Tibial artery (tissue), 4 donors: Measurements from ENCODE around the gene PEG3.

Experiments
- DNase-seq, 2 donors: peaks; one replicate each; pipeline ENCODE4 v3.0.0-alpha.2; 2019
- H3K27ac ChIP-seq, 2 donors: fragments of 200-600 bp; sonication (generic) in 1 of 2; 1 replicate in 1 of 2; 2 replicates in 1 of 2; pipeline ENCODE4 v1.5.1; 2018 to 2019; ENCODE audit warnings: mild to moderate bottlenecking in 1 of 2
- H3K27me3 ChIP-seq, 2 donors: fragments of 200-600 bp; sonication (generic) in 1 of 2; one replicate each; pipeline versions ENCODE4 v1.5.1 to v1.6.0; 2016 to 2019
- H3K36me3 ChIP-seq, 3 donors: fragments of 200-600 bp; sonication (generic) in 2 of 3; one replicate each; pipeline ENCODE4 v1.5.1; 2016 to 2019; ENCODE audit warnings: mild to moderate bottlenecking in 2 of 3
- H3K4me1 ChIP-seq, 4 donors: fragments of 200-600 bp; sonication (generic) in 2 of 4; 1 replicate in 3 of 4; 2 replicates in 1 of 4; pipeline ENCODE4 v1.5.1; 2016 to 2019
- H3K4me3 ChIP-seq, 2 donors: fragments of 200-600 bp; sonication (generic) in 1 of 2; 1 replicate in 1 of 2; 2 replicates in 1 of 2; pipeline ENCODE4 v1.5.1; 2018 to 2019; ENCODE audit warnings: mild to moderate bottlenecking in 2 of 2
- H3K9me3 ChIP-seq, 3 donors: fragments of 200-600 bp; sonication (generic) in 1 of 3; one replicate each; pipeline ENCODE4 v1.5.1; 2016 to 2019
- CTCF ChIP-seq, 2 experiments: fragments of 200-600 bp in 1 of 2; fragments of 450-650 bp in 1 of 2; IDR thresholded peaks; one replicate each; pipeline ENCODE4 v1.5.1; 2017 to 2019; ENCODE audit warnings: antibody characterized with exemption in 2 of 2, mild to moderate bottlenecking in 1 of 2, moderate library complexity in 1 of 2
- intact Hi-C: fragments of 100-400 bp; cut with DNase I; formaldehyde crosslinking; loops from one replicate; pipeline ENCODE4 v1.15.0; 2023; ENCODE audit warnings: low total_unique reads

Gene PEG3

GRCh38 chr19:56875717-56876116, 35.2 kb upstream of the PEG3 start:
- no peak for TF ChIP-seq CTCF (IDR thresholded peaks at IDR 0.05)
- no peaks in the 10 kb centered on the region for H3K36me3 ChIP-seq
- no peaks in the 10 kb centered on the region for H3K4me1 ChIP-seq
- H3K9me3 ChIP-seq = peaks cover 0 to 28% (median 0%) of the 10 kb centered on the region in 3 donors
- no peak overlapping the region for H3K27ac ChIP-seq
- H3K4me3 ChIP-seq = no peak overlapping the region
- no peaks in the 10 kb centered on the region for H3K27me3 ChIP-seq
- no peak for DNase-seq
- intact Hi-C loops = no loop called here

- Histone ChIP-seq H3K4me3 (no peak overlapping the region), H3K36me3 (no peaks in the 10 kb centered on the region), H3K9me3 (peaks cover 0 to 22% (median 0%) of the 10 kb centered on the region in 3 donors), H3K4me1 (no peaks in the 10 kb centered on the region), H3K27ac (no peak overlapping the region), H3K27me3 (no peaks in the 10 kb centered on the region)
- intact Hi-C loops = no loop called here
- TF ChIP-seq CTCF (IDR thresholded peaks at IDR 0.05) = no peak
- no peak for DNase-seq
These were observed 34.0 kb upstream of the PEG3 start for GRCh38 chr19:56874530-56874929.

GRCh38 chr19:56873493-56873892, 33.0 kb upstream of the PEG3 start:
- no peak overlapping the region for H3K27ac ChIP-seq
- TF ChIP-seq CTCF (IDR thresholded peaks at IDR 0.05) = no peak
- no peaks in the 10 kb centered on the region for H3K27me3 ChIP-seq
- H3K36me3 ChIP-seq = no peaks in the 10 kb centered on the region
- peaks cover 0 to 22% (median 0%) of the 10 kb centered on the region in 3 donors for H3K9me3 ChIP-seq
- intact Hi-C loops = no loop called here
- no peaks in the 10 kb centered on the region for H3K4me1 ChIP-seq
- no peak overlapping the region for H3K4me3 ChIP-seq
- DNase-seq = no peak

- H3K36me3 ChIP-seq = no peaks in the 10 kb centered on the region
- no peak for DNase-seq
- H3K27me3 ChIP-seq = no peaks in the 10 kb centered on the region
- no peak overlapping the region for H3K27ac ChIP-seq
- H3K4me1 ChIP-seq = no peaks in the 10 kb centered on the region
- TF ChIP-seq CTCF (IDR thresholded peaks at IDR 0.05) = no peak
- peaks cover 0 to 17% (median under 1%) of the 10 kb centered on the region in 3 donors for H3K9me3 ChIP-seq
- no peak overlapping the region for H3K4me3 ChIP-seq
- intact Hi-C loops = no loop called here
These were observed 29.4 kb upstream of the PEG3 start for GRCh38 chr19:56869886-56870285.

GRCh38 chr19:56868446-56868845, 27.9 kb upstream of the PEG3 start:
- Histone ChIP-seq H3K36me3 (no peaks in the 10 kb centered on the region), H3K9me3 (peaks cover 0 to 17% (median 9%) of the 10 kb centered on the region in 3 donors), H3K27me3 (no peaks in the 10 kb centered on the region), H3K27ac (no peak overlapping the region), H3K4me1 (no peaks in the 10 kb centered on the region), H3K4me3 (no peak overlapping the region)
- DNase-seq = no peak
- no peak for TF ChIP-seq CTCF (IDR thresholded peaks at IDR 0.05)
- intact Hi-C loops = no loop called here

- Histone ChIP-seq H3K9me3 (peaks cover 0 to 16% (median 10%) of the 10 kb centered on the region in 3 donors), H3K4me3 (no peak overlapping the region), H3K4me1 (no peaks in the 10 kb centered on the region), H3K27me3 (no peaks in the 10 kb centered on the region), H3K36me3 (no peaks in the 10 kb centered on the region), H3K27ac (no peak overlapping the region)
- TF ChIP-seq CTCF (IDR thresholded peaks at IDR 0.05) = no peak
- intact Hi-C loops = no loop called here
- no peak for DNase-seq
These were observed 26.0 kb upstream of the PEG3 start for GRCh38 chr19:56866538-56866937.
